Keratinocyte (primary cell): ENCODE results near the gene ULK4. TPM values are rescaled to one million over a fixed set of nuclear protein-coding genes. Genes with fewer than 3 reads are reported as not detected.

ENCODE experiments used
- DNase-seq: peaks from one replicate; pipeline ENCODE4 v3.0.0-alpha.2; 2011; ENCODE audit warnings: low read depth, missing footprints, low spot score
- FAIRE-seq: peaks from 2 replicates; lab custom pipeline; 2011; peaks lifted over from hg19 to GRCh38; lab: Jason Lieb, UNC
- H2AFZ ChIP-seq: 2 replicates; pipeline ENCODE4 v1.6.0; 2012; ENCODE audit warnings: low read length, control low read depth, inconsistent platforms; ENCODE audit not compliant: control insufficient read depth
- H3K27ac ChIP-seq: 2 replicates; pipeline ENCODE4 v1.5.1; 2011; ENCODE audit warnings: low read length; ENCODE audit not compliant: control insufficient read depth, insufficient read depth
- H3K27me3 ChIP-seq: 3 replicates; pipeline ENCODE4 v1.6.0; 2011; ENCODE audit warnings: low read length; ENCODE audit not compliant: control insufficient read depth, insufficient read depth; ENCODE audit errors: extremely low read depth
- H3K36me3 ChIP-seq, 2 experiments: 2 replicates in 1 of 2; 3 replicates in 1 of 2; pipeline ENCODE4 v1.5.1; 2011; ENCODE audit warnings: low read length in 2 of 2, mild to moderate bottlenecking in 1 of 2; ENCODE audit not compliant: control insufficient read depth in 2 of 2, insufficient read depth in 2 of 2; ENCODE audit errors: extremely low read depth in 1 of 2
- H3K4me1 ChIP-seq: 3 replicates; pipeline ENCODE4 v1.5.1; 2011; ENCODE audit warnings: low read length; ENCODE audit not compliant: control insufficient read depth, insufficient read depth; ENCODE audit errors: extremely low read depth
- H3K4me2 ChIP-seq: 3 replicates; pipeline ENCODE4 v1.6.0; 2011; ENCODE audit warnings: low read depth, low read length; ENCODE audit not compliant: control insufficient read depth, insufficient read depth; ENCODE audit errors: extremely low read depth
- H3K4me3 ChIP-seq, 3 experiments: fragments of 200-600 bp in 1 of 3; sonication (generic) in 1 of 3; 2 replicates in 2 of 3; 3 replicates in 1 of 3; pipeline ENCODE4 v1.5.1; 2011 to 2016; ENCODE audit warnings: low read length in 3 of 3, mild to moderate bottlenecking in 3 of 3, control low read depth in 2 of 3, inconsistent platforms in 1 of 3, low read depth in 1 of 3, mixed read lengths in 1 of 3, mixed run types in 1 of 3, moderate library complexity in 1 of 3; ENCODE audit not compliant: control insufficient read depth in 2 of 3, insufficient read depth in 2 of 3; ENCODE audit errors: extremely low read depth in 1 of 3
- H3K79me2 ChIP-seq: 2 replicates; pipeline ENCODE4 v1.6.0; 2012; ENCODE audit warnings: low read length; ENCODE audit not compliant: control insufficient read depth, insufficient read depth
- H3K9ac ChIP-seq: 3 replicates; pipeline ENCODE4 v1.6.0; 2011; ENCODE audit warnings: low read length; ENCODE audit not compliant: control insufficient read depth, insufficient read depth; ENCODE audit errors: extremely low read depth
- H3K9me1 ChIP-seq: 3 replicates; pipeline ENCODE4 v1.6.0; 2011; ENCODE audit warnings: low read length; ENCODE audit not compliant: control insufficient read depth, insufficient read depth; ENCODE audit errors: extremely low read depth
- H3K9me3 ChIP-seq: 2 replicates; pipeline ENCODE4 v1.5.1; 2012; ENCODE audit warnings: low read depth, low read length; ENCODE audit not compliant: control insufficient read depth
- H4K20me1 ChIP-seq: 3 replicates; pipeline ENCODE4 v1.6.0; 2011; ENCODE audit warnings: low read length; ENCODE audit not compliant: control insufficient read depth, insufficient read depth; ENCODE audit errors: extremely low read depth
- EZH2 ChIP-seq: IDR thresholded peaks from one replicate; pipeline ENCODE4 v1.6.1; 2012; ENCODE audit warnings: inconsistent platforms, mild to moderate bottlenecking, low read length, moderate library complexity
- dilution Hi-C: fragments of 300-500 bp; cut with MboI; formaldehyde crosslinking; loops from one replicate; pipeline ENCODE4 v1.7.0; 2020; ENCODE audit warnings: low sequenced_read_pairs; ENCODE audit not compliant: extremely low pct_ligation_motif_present
- polyA plus RNA-seq, 5 experiments: library from polyadenylated mRNA; depleted of rRNA in 3 of 5; stranded (reverse) in 3 of 5; stranded (forward) in 1 of 5; unstranded in 1 of 5; fragments of >200 nt; gene quantifications; 1 replicate in 1 of 5; 2 replicates in 3 of 5; 3 replicates in 1 of 5; pipeline versions ENCODE4 v1.2.1 to v1.2.3, GENCODE V29; 2011 to 2012; ENCODE audit warnings: missing spikeins in 2 of 5, low read depth in 1 of 5, low replicate concordance in 1 of 5
- TF ChIP-seq, protein P1 (sequence below), 3 experiments: IDR thresholded peaks in 1 of 3; conservative IDR thresholded peaks in 1 of 3; optimal IDR thresholded peaks in 1 of 3; 2 replicates in 2 of 3; 3 replicates in 1 of 3; pipeline versions ENCODE3 to v1.5.1; 2011; ENCODE audit warnings: low read length in 3 of 3, mild to moderate bottlenecking in 3 of 3, moderate library complexity in 2 of 3, control low read depth in 1 of 3, inconsistent platforms in 1 of 3; ENCODE audit not compliant: insufficient read depth in 2 of 3; ENCODE audit errors: extremely low read depth in 1 of 3

Gene ULK4
- polyA plus RNA-seq, 1 donor (not counting 4 experiments of a cell fraction or from before 2014, with no cell fraction given), result 6.1 TPM

DNA sequence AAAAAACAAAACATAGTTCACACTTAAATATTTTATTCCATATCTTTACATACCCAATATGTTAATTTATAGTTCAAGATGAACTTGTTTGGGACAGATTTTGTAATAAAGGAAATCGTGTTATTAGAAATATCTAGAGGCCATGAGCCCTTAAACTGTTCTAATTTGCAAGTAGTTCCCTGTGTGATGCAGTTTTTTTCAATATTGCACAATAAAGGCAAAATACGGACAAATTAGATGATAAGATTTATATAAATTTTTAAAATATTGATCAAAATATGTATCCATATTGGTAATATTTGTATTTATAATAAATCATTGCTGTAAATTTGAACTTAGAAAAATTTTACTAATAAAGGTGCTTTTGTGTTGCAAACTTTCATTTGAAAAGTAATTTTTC lies 738.8 kb downstream of the ULK4 start:
- H3K79me2 ChIP-seq, result peaks cover 99% of the 10 kb centered on the region
- dilution Hi-C loops, result no loop called here
- DNase-seq (no peak), FAIRE-seq (no peak)
- H3K9ac ChIP-seq, result no peak overlapping the region
- H3K4me3 ChIP-seq, result no peak overlapping the region
- H2AFZ ChIP-seq, result no peak overlapping the region
- no peaks in the 10 kb centered on the region for H3K27me3 ChIP-seq
- H3K27ac ChIP-seq, result no peak overlapping the region
- H3K36me3 ChIP-seq, result peaks cover 20 to 25% of the 10 kb centered on the region in 2 experiments
- H3K9me1 ChIP-seq, result no peaks in the 10 kb centered on the region
- H3K4me2 ChIP-seq, result no peak overlapping the region
- H3K4me1 ChIP-seq, result no peaks in the 10 kb centered on the region
- TF ChIP-seq, protein P1, sequence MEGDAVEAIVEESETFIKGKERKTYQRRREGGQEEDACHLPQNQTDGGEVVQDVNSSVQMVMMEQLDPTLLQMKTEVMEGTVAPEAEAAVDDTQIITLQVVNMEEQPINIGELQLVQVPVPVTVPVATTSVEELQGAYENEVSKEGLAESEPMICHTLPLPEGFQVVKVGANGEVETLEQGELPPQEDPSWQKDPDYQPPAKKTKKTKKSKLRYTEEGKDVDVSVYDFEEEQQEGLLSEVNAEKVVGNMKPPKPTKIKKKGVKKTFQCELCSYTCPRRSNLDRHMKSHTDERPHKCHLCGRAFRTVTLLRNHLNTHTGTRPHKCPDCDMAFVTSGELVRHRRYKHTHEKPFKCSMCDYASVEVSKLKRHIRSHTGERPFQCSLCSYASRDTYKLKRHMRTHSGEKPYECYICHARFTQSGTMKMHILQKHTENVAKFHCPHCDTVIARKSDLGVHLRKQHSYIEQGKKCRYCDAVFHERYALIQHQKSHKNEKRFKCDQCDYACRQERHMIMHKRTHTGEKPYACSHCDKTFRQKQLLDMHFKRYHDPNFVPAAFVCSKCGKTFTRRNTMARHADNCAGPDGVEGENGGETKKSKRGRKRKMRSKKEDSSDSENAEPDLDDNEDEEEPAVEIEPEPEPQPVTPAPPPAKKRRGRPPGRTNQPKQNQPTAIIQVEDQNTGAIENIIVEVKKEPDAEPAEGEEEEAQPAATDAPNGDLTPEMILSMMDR (optimal IDR thresholded peaks at IDR 0.05 in 1 of 3, IDR thresholded peaks at IDR 0.05 in 1 of 3, conservative IDR thresholded peaks at IDR 0.05 in 1 of 3; ENCODE audit: extremely low read depth in 1 of 3, insufficient read depth in 2 of 3, low read length in 3 of 3), result no peak
- TF ChIP-seq EZH2, result no peak
- peaks cover 37% of the 10 kb centered on the region for H4K20me1 ChIP-seq
- H3K9me3 ChIP-seq, result no peaks in the 10 kb centered on the region

- DNase-seq (no peak), FAIRE-seq (no peak)
- dilution Hi-C loops, result no loop called here
- H3K4me2 ChIP-seq, result no peak overlapping the region
- peaks cover 40% of the 10 kb centered on the region for H4K20me1 ChIP-seq
- H3K36me3 ChIP-seq, result peaks cover 20 to 25% of the 10 kb centered on the region in 2 experiments
- no peak overlapping the region for H3K27ac ChIP-seq
- H2AFZ ChIP-seq, result no peak overlapping the region
- H3K4me3 ChIP-seq, result no peak overlapping the region
- no peaks in the 10 kb centered on the region for H3K27me3 ChIP-seq
- no peak overlapping the region for H3K9ac ChIP-seq
- no peaks in the 10 kb centered on the region for H3K9me1 ChIP-seq
- TF ChIP-seq, protein P1 (optimal IDR thresholded peaks at IDR 0.05 in 1 of 3, IDR thresholded peaks at IDR 0.05 in 1 of 3, conservative IDR thresholded peaks at IDR 0.05 in 1 of 3; ENCODE audit: extremely low read depth in 1 of 3, insufficient read depth in 2 of 3, low read length in 3 of 3), result no peak
- TF ChIP-seq EZH2, result no peak
- no peaks in the 10 kb centered on the region for H3K9me3 ChIP-seq
- H3K4me1 ChIP-seq, result no peaks in the 10 kb centered on the region
- peaks cover 99% of the 10 kb centered on the region for H3K79me2 ChIP-seq
Observed at GRCh38 chr3:41222501-41222900, 739.4 kb downstream of the ULK4 start.
